NT2/D1 (cell line): ENCODE measurements around the gene ATN1.
A peak's percentile ranks its signal among the peaks of the same experiment; 100 is the strongest.

Source experiments
- DNase-seq: peaks from one replicate; pipeline ENCODE4 v3.0.0-alpha.2; 2011; ENCODE audit warnings: low read depth, low spot score
- H3K27me3 ChIP-seq: 2 replicates; pipeline ENCODE4 v1.6.0; 2011; ENCODE audit warnings: mild to moderate bottlenecking; ENCODE audit not compliant: insufficient read length, insufficient read depth
- H3K36me3 ChIP-seq: 2 replicates; pipeline ENCODE4 v1.6.1; 2011; ENCODE audit warnings: mild to moderate bottlenecking, low read length, mixed read lengths; ENCODE audit not compliant: insufficient read depth, insufficient read length
- H3K4me1 ChIP-seq: 2 replicates; pipeline ENCODE4 v1.5.1; 2011; ENCODE audit not compliant: insufficient read depth, insufficient read length
- H3K4me3 ChIP-seq: 2 replicates; pipeline ENCODE4 v1.5.1; 2011; ENCODE audit warnings: low read depth; ENCODE audit not compliant: insufficient read length
- H3K9ac ChIP-seq: 2 replicates; pipeline ENCODE4 v1.6.0; 2011; ENCODE audit warnings: low read depth; ENCODE audit not compliant: insufficient read length
- H3K9me3 ChIP-seq: 2 replicates; pipeline ENCODE4 v1.5.1; 2011; ENCODE audit warnings: mild to moderate bottlenecking, low read length; ENCODE audit not compliant: insufficient read depth
- SUZ12 ChIP-seq: IDR thresholded peaks from 2 replicates; pipeline ENCODE4 v1.6.1; 2011; ENCODE audit not compliant: insufficient read length, insufficient read depth; ENCODE audit errors: extremely low read depth
- YY1 ChIP-seq: IDR thresholded peaks from 2 replicates; pipeline ENCODE4 v1.6.1; 2011; ENCODE audit not compliant: insufficient read length, insufficient read depth
- ZNF274 ChIP-seq: IDR thresholded peaks from 2 replicates; pipeline ENCODE4 v1.6.1; 2011; ENCODE audit warnings: mild to moderate bottlenecking, low read depth, low read length

The ATN1 gene

DNA sequence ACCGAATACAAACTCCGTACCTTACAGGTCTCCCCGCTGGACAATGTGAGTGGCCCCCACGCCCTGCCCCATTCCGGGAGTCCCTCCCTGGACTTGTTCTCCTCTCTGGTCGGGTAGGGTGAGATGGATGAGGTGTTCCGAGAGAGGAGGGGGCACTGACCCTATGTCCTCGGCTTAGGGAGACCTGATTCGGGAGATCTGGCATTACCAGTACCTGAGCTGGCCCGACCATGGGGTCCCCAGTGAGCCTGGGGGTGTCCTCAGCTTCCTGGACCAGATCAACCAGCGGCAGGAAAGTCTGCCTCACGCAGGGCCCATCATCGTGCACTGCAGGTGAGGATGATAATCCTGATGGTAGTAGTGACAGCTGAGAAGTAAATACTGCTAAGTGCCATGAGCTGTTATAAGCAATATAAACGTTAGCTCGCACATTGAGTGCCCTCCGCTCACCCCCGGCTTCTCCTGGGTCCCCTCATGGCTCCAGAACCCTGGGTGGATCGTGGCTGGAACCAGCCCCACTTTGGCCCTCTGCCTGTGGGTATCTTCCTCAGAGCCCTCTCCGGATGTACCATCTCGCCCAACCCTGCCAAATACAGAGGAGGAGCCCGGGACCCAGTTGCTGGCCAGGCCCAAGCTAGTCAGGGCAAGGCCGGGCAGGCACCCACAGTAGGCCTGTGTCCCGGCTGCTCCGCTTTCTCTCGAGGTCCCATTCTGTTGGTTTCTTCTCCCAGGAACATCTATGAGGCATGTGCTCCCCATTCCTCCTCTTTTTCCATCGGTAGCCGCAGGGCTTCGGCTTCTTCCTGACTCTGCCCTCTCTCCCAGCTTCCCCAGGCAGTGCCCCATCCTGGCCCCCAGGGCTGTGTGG lies 30.2 kb downstream of the ATN1 start:
- Histone ChIP-seq H3K9ac (peak overlapping the region; percentile 42), H3K4me3 (no peak overlapping the region), H3K36me3 (peaks cover 8% of the 10 kb centered on the region), H3K9me3 (no peaks in the 10 kb centered on the region), H3K27me3 (no peaks in the 10 kb centered on the region), H3K4me1 (peaks cover 44% of the 10 kb centered on the region)
- TF ChIP-seq ZNF274 (no peak), YY1 (no peak), SUZ12 (no peak)
- DNase-seq, result no peak

DNA sequence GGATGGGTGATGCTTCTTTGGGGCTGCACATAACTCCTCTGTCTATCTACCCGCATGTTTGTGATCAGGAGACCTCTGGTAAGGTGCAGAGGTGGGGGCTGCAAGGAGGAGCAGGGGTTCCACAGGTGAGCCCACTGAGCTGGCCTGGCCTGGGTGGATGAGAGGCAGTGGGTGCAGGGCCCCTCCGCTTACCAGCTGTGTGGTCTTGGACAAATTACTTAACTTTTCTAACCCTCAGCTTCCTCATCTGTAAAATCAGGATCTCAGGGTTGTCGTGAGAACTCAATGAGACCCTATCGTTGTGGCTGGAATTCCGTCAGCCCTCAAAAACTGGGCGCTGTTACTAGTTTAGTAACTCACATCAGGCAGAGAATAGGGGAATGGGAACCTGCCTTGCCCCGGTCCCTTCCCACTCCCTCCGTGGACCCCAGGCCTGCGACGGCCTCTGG lies 30.9 kb downstream of the ATN1 start:
- no peak for TF ChIP-seq SUZ12
- TF ChIP-seq ZNF274, result no peak
- no peak for TF ChIP-seq YY1
- Histone ChIP-seq H3K36me3 (peaks cover 8% of the 10 kb centered on the region), H3K4me1 (peaks cover 42% of the 10 kb centered on the region), H3K9ac (peak overlapping the region; percentile 1), H3K27me3 (no peaks in the 10 kb centered on the region), H3K4me3 (no peak overlapping the region), H3K9me3 (no peaks in the 10 kb centered on the region)
- DNase-seq, result no peak

DNA sequence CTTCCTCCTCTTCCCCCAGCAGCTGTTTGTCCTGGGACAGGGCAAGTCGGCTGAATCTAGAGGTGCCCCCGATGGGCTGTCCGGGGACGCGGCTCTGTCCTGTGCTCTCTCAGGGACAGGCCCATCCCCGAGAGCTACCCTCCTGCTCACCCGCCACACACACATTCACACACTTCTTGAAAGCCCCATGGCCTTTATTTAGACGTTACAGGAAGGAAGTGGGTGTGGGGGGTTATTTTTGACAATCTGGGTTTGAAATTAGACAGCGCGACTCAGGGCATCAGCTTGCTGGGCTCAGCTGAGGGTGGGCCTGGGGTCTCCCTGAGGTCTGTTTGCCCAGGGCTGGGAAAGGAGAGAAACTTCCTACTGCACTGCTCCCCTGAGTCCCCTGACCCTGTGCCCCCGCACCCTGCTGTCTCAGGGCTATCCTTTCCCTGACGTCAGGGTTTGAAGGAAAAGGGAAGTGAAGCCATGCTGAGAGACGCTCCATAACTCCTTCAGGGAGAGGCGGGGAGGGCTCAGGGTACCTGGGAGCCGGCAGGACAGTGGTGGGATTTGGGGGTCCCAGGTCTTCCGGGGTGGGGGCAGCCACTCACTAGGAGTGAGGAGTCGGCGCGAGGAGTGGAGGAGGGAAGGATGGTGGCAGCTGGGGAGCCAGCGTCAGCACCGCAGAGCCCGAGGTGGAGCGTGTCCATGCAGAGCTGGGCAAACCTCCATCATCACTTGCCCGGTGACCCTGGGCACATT lies 31.5 kb downstream of the ATN1 start:
- DNase-seq, result no peak
- no peaks in the 10 kb centered on the region for H3K27me3 ChIP-seq
- peak overlapping the region; percentile 7 for H3K9ac ChIP-seq
- peaks cover 46% of the 10 kb centered on the region for H3K4me1 ChIP-seq
- peaks cover 14% of the 10 kb centered on the region for H3K36me3 ChIP-seq
- no peaks in the 10 kb centered on the region for H3K9me3 ChIP-seq
- no peak overlapping the region for H3K4me3 ChIP-seq
- TF ChIP-seq YY1 (no peak), ZNF274 (no peak), SUZ12 (no peak)

DNA sequence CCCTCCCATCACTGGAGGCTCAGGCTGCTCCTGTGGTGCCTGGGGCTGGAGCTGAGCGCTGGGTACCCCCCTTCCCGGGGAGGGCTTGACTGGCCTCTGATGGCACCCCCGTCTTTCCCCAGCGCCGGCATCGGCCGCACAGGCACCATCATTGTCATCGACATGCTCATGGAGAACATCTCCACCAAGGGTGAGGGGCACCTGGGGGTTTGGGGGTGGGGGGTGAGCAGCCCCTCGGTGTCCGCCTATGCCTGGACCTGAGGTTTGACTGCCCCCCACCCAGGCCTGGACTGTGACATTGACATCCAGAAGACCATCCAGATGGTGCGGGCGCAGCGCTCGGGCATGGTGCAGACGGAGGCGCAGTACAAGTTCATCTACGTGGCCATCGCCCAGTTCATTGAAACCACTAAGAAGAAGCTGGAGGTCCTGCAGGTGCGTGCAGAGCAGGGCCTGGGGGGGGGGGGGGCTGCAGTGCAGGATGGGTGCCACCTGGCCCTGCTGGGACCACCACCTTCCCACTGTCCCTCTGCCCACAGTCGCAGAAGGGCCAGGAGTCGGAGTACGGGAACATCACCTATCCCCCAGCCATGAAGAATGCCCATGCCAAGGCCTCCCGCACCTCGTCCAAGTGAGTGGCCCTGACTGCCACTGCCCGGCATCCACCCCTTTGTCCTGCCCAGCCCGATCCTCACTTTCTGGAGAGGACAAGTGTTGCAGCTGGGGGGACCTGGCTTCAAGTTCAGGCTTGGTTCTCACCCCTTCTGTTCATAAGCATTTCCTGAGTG lies 32.2 kb downstream of the ATN1 start:
- H3K27me3 ChIP-seq, result no peaks in the 10 kb centered on the region
- H3K4me3 ChIP-seq, result no peak overlapping the region
- no peak for TF ChIP-seq ZNF274
- TF ChIP-seq YY1, result no peak
- no peak for TF ChIP-seq SUZ12
- no peaks in the 10 kb centered on the region for H3K9me3 ChIP-seq
- peaks cover 21% of the 10 kb centered on the region for H3K36me3 ChIP-seq
- H3K4me1 ChIP-seq, result peaks cover 52% of the 10 kb centered on the region
- peak overlapping the region; percentile 86 for H3K9ac ChIP-seq
- no peak for DNase-seq

DNA sequence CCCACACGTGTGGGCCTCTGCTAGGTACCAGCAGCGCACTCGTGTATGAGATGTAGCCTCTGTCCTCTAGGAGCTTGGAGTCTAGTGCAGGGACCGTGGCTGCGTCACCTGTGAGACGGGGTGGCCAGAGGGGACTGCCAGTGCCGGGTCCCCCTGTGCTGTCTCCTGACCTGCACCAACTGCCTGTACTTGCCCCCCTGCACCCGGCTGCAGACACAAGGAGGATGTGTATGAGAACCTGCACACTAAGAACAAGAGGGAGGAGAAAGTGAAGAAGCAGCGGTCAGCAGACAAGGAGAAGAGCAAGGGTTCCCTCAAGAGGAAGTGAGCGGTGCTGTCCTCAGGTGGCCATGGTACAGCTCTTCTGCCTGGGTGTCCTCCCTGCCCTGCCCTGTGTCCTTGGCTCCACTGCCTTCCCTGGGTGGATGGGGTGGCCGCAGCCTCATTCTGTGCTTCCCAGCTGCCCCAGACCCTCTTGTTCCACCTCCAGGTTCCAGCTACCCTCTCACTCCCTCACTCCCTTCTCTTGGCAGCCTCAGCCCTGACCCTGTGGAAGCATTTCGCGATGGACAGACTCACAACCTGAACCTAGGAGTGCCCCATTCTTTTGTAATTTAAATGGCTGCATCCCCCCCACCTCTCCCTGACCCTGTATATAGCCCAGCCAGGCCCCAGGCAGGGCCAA lies 33.0 kb downstream of the ATN1 start:
- no peaks in the 10 kb centered on the region for H3K27me3 ChIP-seq
- no peaks in the 10 kb centered on the region for H3K9me3 ChIP-seq
- H3K4me1 ChIP-seq, result peaks cover 59% of the 10 kb centered on the region
- peak overlapping the region; percentile 47 for H3K4me3 ChIP-seq
- DNase-seq, result no peak
- H3K9ac ChIP-seq, result peak overlapping the region; percentile 86
- peaks cover 29% of the 10 kb centered on the region for H3K36me3 ChIP-seq
- TF ChIP-seq ZNF274 (no peak), SUZ12 (no peak), YY1 (no peak)

DNA sequence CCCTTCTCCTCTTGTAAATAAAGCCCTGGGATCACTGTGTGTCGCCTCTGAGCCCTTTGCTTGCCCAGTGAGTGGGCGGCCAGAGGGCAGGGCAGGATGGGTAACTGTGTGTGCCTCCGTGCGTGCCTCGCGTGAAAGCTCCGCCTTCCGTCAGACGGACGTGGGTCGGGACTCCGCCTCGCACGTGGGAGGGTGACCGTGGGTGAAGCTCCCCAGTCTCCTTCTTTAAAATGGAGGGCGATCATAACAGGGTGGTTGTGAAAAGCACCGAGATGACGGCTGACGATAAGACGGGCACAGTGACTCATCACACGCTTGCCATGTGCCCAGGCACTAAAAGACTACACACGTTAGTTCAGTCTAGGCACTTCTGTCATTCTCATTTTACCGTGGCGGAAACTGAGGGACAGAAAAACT lies 33.5 kb downstream of the ATN1 start:
- Histone ChIP-seq H3K4me3 (peak overlapping the region; percentile 47), H3K36me3 (peaks cover 32% of the 10 kb centered on the region), H3K9me3 (no peaks in the 10 kb centered on the region), H3K27me3 (no peaks in the 10 kb centered on the region), H3K9ac (peak overlapping the region; percentile 86), H3K4me1 (peaks cover 60% of the 10 kb centered on the region)
- no peak for TF ChIP-seq YY1
- DNase-seq, result no peak
